B cell (primary cell): Measurements from ENCODE around the gene OLFML1. TPM values are rescaled to one million over a fixed set of nuclear protein-coding genes. Genes with fewer than 3 reads are reported as not detected.

ENCODE experiments used
- ATAC-seq: fragments of 200-7000 bp; cut with Tn5 transposase; one replicate; pipeline ENCODE4 v1.10.0; 2021; ENCODE audit warnings: low read depth, mild to moderate bottlenecking, moderate number of reproducible peaks, moderate library complexity
- CTCF ChIA-PET: fragments of 350-600 bp; sonication (Branson Sonifier 250); formaldehyde crosslinking; loops from one replicate; lab custom pipeline; 2021; ENCODE audit warnings: antibody characterized with exemption, inconsistent platforms; lab: Charles Lee
- POLR2A ChIA-PET: fragments of 350-600 bp; sonication (Branson Sonifier 250); formaldehyde crosslinking; loops from one replicate; lab custom pipeline; 2021; ENCODE audit warnings: antibody characterized with exemption; lab: Charles Lee
- DNase-seq: peaks from one replicate; pipeline ENCODE4 v3.0.0; 2013
- H2AFZ ChIP-seq: 2 replicates; pipeline ENCODE4 v1.6.1; 2012; ENCODE audit warnings: mild to moderate bottlenecking, low read depth, low read length; ENCODE audit not compliant: insufficient read depth, poor library complexity, severe bottlenecking
- H3K27ac ChIP-seq, 2 donors: 1 replicate in 1 of 2; 2 replicates in 1 of 2; pipeline ENCODE4 v1.5.1; 2012 to 2013; ENCODE audit warnings: low read length in 2 of 2, mild to moderate bottlenecking in 2 of 2, moderate library complexity in 1 of 2
- H3K27me3 ChIP-seq, 4 experiments: fragments of 200-600 bp in 1 of 4; sonication (generic) in 1 of 4; replicated peaks in 1 of 4; 1 replicate in 2 of 4; 2 replicates in 2 of 4; pipeline versions ENCODE4 v1.6.1 to v1.7.0; 2013 to 2016; ENCODE audit warnings: low read length in 3 of 4, mild to moderate bottlenecking in 2 of 4, mixed read lengths in 1 of 4, moderate library complexity in 1 of 4; ENCODE audit not compliant: insufficient read depth in 4 of 4, control insufficient read depth in 3 of 4; ENCODE audit errors: control extremely low read depth in 1 of 4
- H3K36me3 ChIP-seq, 2 experiments: replicated peaks in 1 of 2; 1 replicate in 1 of 2; 2 replicates in 1 of 2; pipeline versions ENCODE4 v1.6.1 to v1.7.1; 2013; ENCODE audit warnings: low read length in 1 of 2; ENCODE audit not compliant: insufficient read depth in 2 of 2, control insufficient read depth in 1 of 2; ENCODE audit errors: control extremely low read depth in 1 of 2, extremely low read depth in 1 of 2
- H3K4me1 ChIP-seq, 2 donors: fragments of 200-600 bp in 1 of 2; sonication (generic) in 1 of 2; 1 replicate in 1 of 2; 2 replicates in 1 of 2; pipeline versions ENCODE4 v1.5.1 to v1.6.1; 2013 to 2017; ENCODE audit warnings: low read length in 2 of 2; ENCODE audit not compliant: control insufficient read depth in 2 of 2, insufficient read depth in 2 of 2
- H3K4me2 ChIP-seq: replicated peaks from 2 replicates; pipeline ENCODE3; 2012; ENCODE audit warnings: mild to moderate bottlenecking, low read depth, low read length; ENCODE audit not compliant: poor library complexity, severe bottlenecking
- H3K4me3 ChIP-seq, 5 experiments: fragments of 200-600 bp in 1 of 5; sonication (generic) in 1 of 5; 1 replicate in 3 of 5; 2 replicates in 2 of 5; pipeline versions ENCODE4 v1.5.1 to v1.7.0; 2011 to 2016; ENCODE audit warnings: low read length in 4 of 5, mild to moderate bottlenecking in 4 of 5, low read depth in 2 of 5, control low read depth in 1 of 5, moderate library complexity in 1 of 5; ENCODE audit not compliant: insufficient read depth in 1 of 5; ENCODE audit errors: control extremely low read depth in 1 of 5, extremely low read depth in 1 of 5
- H3K79me2 ChIP-seq: fragments of 200-600 bp; sonication (generic); one replicate; pipeline ENCODE4 v1.6.0; 2016; ENCODE audit warnings: low read length; ENCODE audit not compliant: control insufficient read depth, insufficient read depth
- H3K9ac ChIP-seq: fragments of 200-600 bp; sonication (generic); 2 replicates; pipeline ENCODE4 v1.6.1; 2017; ENCODE audit warnings: mild to moderate bottlenecking, low read length, moderate library complexity
- H3K9me3 ChIP-seq, 3 donors: one replicate each; pipeline versions ENCODE4 v1.6.1 to v1.7.1; 2013; ENCODE audit warnings: low read length in 2 of 3; ENCODE audit not compliant: control insufficient read depth in 2 of 3, insufficient read depth in 1 of 3; ENCODE audit errors: control extremely low read depth in 1 of 3
- H4K20me1 ChIP-seq: 2 replicates; pipeline ENCODE4 v1.6.0; 2012; ENCODE audit warnings: mild to moderate bottlenecking, low read length; ENCODE audit not compliant: insufficient read depth, control insufficient read depth, poor library complexity, severe bottlenecking
- H3K27ac Mint-ChIP-seq: one replicate; pipeline ENCODE4 v1.8.0; 2021; ENCODE audit warnings: mixed read lengths
- H3K27me3 Mint-ChIP-seq: one replicate; pipeline ENCODE4 v1.8.0; 2021; ENCODE audit warnings: mixed read lengths
- H3K4me1 Mint-ChIP-seq: one replicate; pipeline ENCODE4 v1.8.0; 2021; ENCODE audit warnings: mixed read lengths
- H3K4me3 Mint-ChIP-seq: one replicate; pipeline ENCODE4 v1.8.0; 2021; ENCODE audit warnings: mixed read lengths
- H3K9me3 Mint-ChIP-seq: one replicate; pipeline ENCODE4 v1.8.0; 2022; ENCODE audit warnings: mixed read lengths; ENCODE audit not compliant: insufficient read depth
- EZH2 ChIP-seq: IDR thresholded peaks from 2 replicates; pipeline ENCODE4 v1.6.1; 2012; ENCODE audit warnings: borderline replicate concordance, low read depth, mild to moderate bottlenecking, moderate library complexity, low read length; ENCODE audit not compliant: insufficient read depth, poor library complexity, severe bottlenecking
- whole genome bisulfite sequencing: methylation state at CpG from one replicate; pipeline ENCODE4 v1.1.5; 2013; ENCODE audit warnings: missing lambda C conversion rate; ENCODE audit not compliant: insufficient coverage; 5-methylcytosine and 5-hydroxymethylcytosine counted together
- intact Hi-C: fragments of 100-400 bp; cut with micrococcal nuclease; formaldehyde crosslinking; loops from one replicate; pipeline ENCODE4 v1.10.0; 2022
- polyA plus RNA-seq: library from polyadenylated mRNA; depleted of rRNA; stranded (reverse); fragments of >200 nt; gene quantifications from 2 replicates; pipeline ENCODE4 v1.2.3, GENCODE V29; 2012
- total RNA-seq, 2 donors: library from RNA; stranded (reverse); fragments of 120-200 nt in 1 of 2; gene quantifications; 1 replicate in 1 of 2; 2 replicates in 1 of 2; pipeline versions ENCODE4 v1.2.3 to v1.2.4, GENCODE V29; 2013 to 2022
- TF ChIP-seq, protein P1 (sequence below): fragments of 200-600 bp; IDR thresholded peaks from one replicate; pipeline ENCODE4 v1.8.0; 2022; ENCODE audit warnings: antibody characterized with exemption, mild to moderate bottlenecking

The OLFML1 gene
- total and polyA plus RNA-seq, 2 donors (not counting 1 experiment from before 2014, with no cell fraction given), result not detected

DNA sequence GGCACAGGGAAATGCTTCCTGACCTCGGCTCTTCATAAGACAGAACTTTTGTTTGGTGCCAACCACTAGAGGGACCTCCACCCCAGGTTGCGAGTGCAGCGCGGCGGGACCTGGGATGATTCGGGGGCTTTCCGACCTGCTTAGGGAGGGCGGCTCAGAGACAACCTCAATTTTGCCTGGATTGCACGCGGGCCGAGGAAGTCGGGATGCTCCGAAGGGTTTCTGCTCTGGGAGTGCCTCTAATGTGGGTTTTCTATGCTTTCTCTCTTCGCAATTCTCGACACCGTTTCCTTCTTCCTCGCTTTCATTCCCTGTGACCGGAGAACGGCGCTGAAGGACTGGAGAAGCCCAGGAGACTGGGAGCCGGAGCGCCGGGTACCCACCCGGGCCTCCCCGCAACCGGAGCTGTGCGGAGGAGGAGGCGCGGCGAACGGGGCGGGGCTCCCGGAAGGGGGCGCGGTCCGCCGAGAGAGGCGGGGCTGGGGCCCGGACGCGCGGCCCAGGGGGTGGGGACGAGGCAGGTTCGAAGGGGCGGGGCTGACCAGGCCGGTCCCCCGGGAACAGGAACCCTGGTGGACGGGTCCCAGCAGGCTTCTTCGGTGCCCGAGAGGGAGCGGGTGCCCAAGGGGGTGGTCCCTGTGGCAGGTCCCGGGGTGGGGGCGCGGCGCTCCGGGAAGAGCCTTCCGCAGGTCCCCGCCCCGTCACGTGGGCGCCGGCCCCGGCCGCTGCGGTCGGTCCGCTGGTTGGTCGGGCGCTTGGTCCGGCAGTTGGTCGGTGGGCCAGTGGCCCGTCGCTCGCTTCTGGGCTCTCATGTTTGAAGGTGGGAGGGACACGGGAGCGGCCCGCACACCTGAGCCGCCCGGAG is 28.2 kb downstream of the OLFML1 start, which contains the start of gene PPFIBP2:
TSS of gene PPFIBP2 (plus strand) at position 766 of the 865 bp plus-strand sequence. CDS start 35,477 bp downstream, outside the sequence.
- intact Hi-C loops, result loop anchor here (1.0 to 5.0 kb wide), 4 partner anchors 35 to 474 kb away; partner anchors contain the start of gene EIF3F
- peaks cover 73% of the 10 kb centered on the region for H3K79me2 ChIP-seq
- no peaks in the 10 kb centered on the region for H3K27me3 Mint-ChIP-seq
- no peaks in the 10 kb centered on the region for H4K20me1 ChIP-seq
- peak within 1 kb of the TSS; percentile 83 to 100 (median 97) for H3K4me3 ChIP-seq
- H3K9ac ChIP-seq, result peak within 1 kb of the TSS; percentile 100
- DNase-seq (peak; percentile 91), ATAC-seq (peak; percentile 71)
- H3K27me3 ChIP-seq, result no peaks in the 10 kb centered on the region
- no peaks in the 10 kb centered on the region for H3K9me3 Mint-ChIP-seq
- no peaks in the 10 kb centered on the region for H3K36me3 ChIP-seq
- peak within 1 kb of the TSS; percentile 99 for H3K27ac Mint-ChIP-seq
- H3K4me2 ChIP-seq, result peak within 1 kb of the TSS; percentile 96
- ChIA-PET POLR2A (interaction anchor here (0.6 to 1.6 kb wide), 6 partner anchors 8 to 76 kb away, joined by 3 to 7 read pairs (median 4); no protein-coding TSS in a partner anchor), CTCF (interaction anchor here (0.6 to 4.5 kb wide), 22 partner anchors 8 to 174 kb away, joined by 3 to 36 read pairs (median 8); partner anchors contain the start of gene OLFML1)
- H3K4me3 Mint-ChIP-seq, result peak within 1 kb of the TSS; percentile 97
- peak within 1 kb of the TSS; percentile 89 for H2AFZ ChIP-seq
- peaks cover 39% of the 10 kb centered on the region for H3K4me1 Mint-ChIP-seq
- no peaks in the 10 kb centered on the region for H3K9me3 ChIP-seq
- WGBS, result under 1% methylated on average over 79 of the region's 79 CpGs
- peaks cover 48 to 70% of the 10 kb centered on the region in 2 donors for H3K4me1 ChIP-seq
- TF ChIP-seq, protein P1, sequence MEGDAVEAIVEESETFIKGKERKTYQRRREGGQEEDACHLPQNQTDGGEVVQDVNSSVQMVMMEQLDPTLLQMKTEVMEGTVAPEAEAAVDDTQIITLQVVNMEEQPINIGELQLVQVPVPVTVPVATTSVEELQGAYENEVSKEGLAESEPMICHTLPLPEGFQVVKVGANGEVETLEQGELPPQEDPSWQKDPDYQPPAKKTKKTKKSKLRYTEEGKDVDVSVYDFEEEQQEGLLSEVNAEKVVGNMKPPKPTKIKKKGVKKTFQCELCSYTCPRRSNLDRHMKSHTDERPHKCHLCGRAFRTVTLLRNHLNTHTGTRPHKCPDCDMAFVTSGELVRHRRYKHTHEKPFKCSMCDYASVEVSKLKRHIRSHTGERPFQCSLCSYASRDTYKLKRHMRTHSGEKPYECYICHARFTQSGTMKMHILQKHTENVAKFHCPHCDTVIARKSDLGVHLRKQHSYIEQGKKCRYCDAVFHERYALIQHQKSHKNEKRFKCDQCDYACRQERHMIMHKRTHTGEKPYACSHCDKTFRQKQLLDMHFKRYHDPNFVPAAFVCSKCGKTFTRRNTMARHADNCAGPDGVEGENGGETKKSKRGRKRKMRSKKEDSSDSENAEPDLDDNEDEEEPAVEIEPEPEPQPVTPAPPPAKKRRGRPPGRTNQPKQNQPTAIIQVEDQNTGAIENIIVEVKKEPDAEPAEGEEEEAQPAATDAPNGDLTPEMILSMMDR, result peak; percentile 83
- no peak for TF ChIP-seq EZH2
- H3K27ac ChIP-seq, result peak within 1 kb of the TSS; percentile 100
